GM12878 (cell line): ENCODE data around the gene SDK2. TPM values are rescaled to one million over a fixed set of nuclear protein-coding genes. Genes with fewer than 3 reads are reported as not detected.

Source experiments
- ATAC-seq: fragments of 200-7000 bp; cut with Tn5 transposase; 3 replicates; pipeline ENCODE4 v1.9.1; 2020; ENCODE audit warnings: mild to moderate bottlenecking, moderate library complexity
- BruUV-seq: library from RNA; stranded (reverse); fragments of 400-500 nt; replicated peaks from 2 replicates; lab custom pipeline; 2021; lab: Mats Ljungman, UMichigan
- CTCF ChIA-PET: fragments of 300-600 bp; sonication (Branson Sonifier 250); formaldehyde crosslinking; extraction: SDS; loops from one replicate; lab custom pipeline; 2021; ENCODE audit warnings: inconsistent platforms; lab: Yijun Ruan, JAX
- POLR2A ChIA-PET: fragments of 350-600 bp; formaldehyde crosslinking; extraction: SDS; loops from one replicate; lab custom pipeline; 2021; ENCODE audit warnings: inconsistent platforms; lab: Charles Lee
- RAD21 ChIA-PET: fragments of 300-600 bp; sonication (Branson Sonifier 250); formaldehyde crosslinking; loops from one replicate; lab custom pipeline; 2023; ENCODE audit warnings: antibody characterized with exemption; ENCODE audit not compliant: unreplicated experiment; lab: Charles Lee
- SMC1A ChIA-PET: fragments of 300-600 bp; sonication (Branson Sonifier 250); formaldehyde crosslinking; loops from one replicate; lab custom pipeline; 2023; ENCODE audit not compliant: unreplicated experiment, uncharacterized antibody; lab: Charles Lee
- DNase-seq: peaks from one replicate; pipeline ENCODE4 v3.0.0-alpha.2; 2011; ENCODE audit warnings: low read depth, low spot score
- FAIRE-seq: peaks from 3 replicates; lab custom pipeline; 2011; peaks lifted over from hg19 to GRCh38; lab: Jason Lieb, UNC
- H2AFZ ChIP-seq: 2 replicates; pipeline ENCODE4 v1.6.0; 2011; ENCODE audit warnings: low read depth, low read length, control low read depth; ENCODE audit not compliant: control insufficient read depth
- H3K27ac ChIP-seq: 2 replicates; pipeline ENCODE4 v1.5.1; 2011; ENCODE audit warnings: control low read depth; ENCODE audit not compliant: control insufficient read depth, insufficient read depth
- H3K27me3 ChIP-seq, 2 experiments: replicated peaks in 1 of 2; 2 replicates each; pipeline versions ENCODE4 v1.6.0 to v1.6.1; 2011; ENCODE audit warnings: low read length in 1 of 2; ENCODE audit not compliant: control insufficient read depth in 2 of 2, insufficient read depth in 2 of 2
- H3K36me3 ChIP-seq, 2 experiments: 2 replicates each; pipeline ENCODE4 v1.5.1; 2011; ENCODE audit warnings: low read length in 1 of 2; ENCODE audit not compliant: control insufficient read depth in 2 of 2, insufficient read depth in 2 of 2
- H3K4me1 ChIP-seq: 2 replicates; pipeline ENCODE4 v1.6.1; 2011; ENCODE audit warnings: mild to moderate bottlenecking, low read length, moderate library complexity, mixed read lengths; ENCODE audit not compliant: control insufficient read depth, insufficient read depth
- H3K4me2 ChIP-seq: 2 replicates; pipeline ENCODE4 v1.6.0; 2011; ENCODE audit warnings: control low read depth; ENCODE audit not compliant: control insufficient read depth, insufficient read depth
- H3K4me3 ChIP-seq: fragments of 200-600 bp; sonication (generic); 2 replicates; pipeline ENCODE4 v1.5.1; 2016
- H3K79me2 ChIP-seq: 2 replicates; pipeline ENCODE4 v1.6.0; 2011; ENCODE audit warnings: low read length; ENCODE audit not compliant: control insufficient read depth, insufficient read depth
- H3K9ac ChIP-seq: 2 replicates; pipeline ENCODE4 v1.8.0; 2011; ENCODE audit warnings: low read length, control low read depth, mixed read lengths; ENCODE audit not compliant: control insufficient read depth, insufficient read depth
- H3K9me3 ChIP-seq: replicated peaks from 3 replicates; pipeline ENCODE4 v1.5.1; 2011; ENCODE audit warnings: mild to moderate bottlenecking, low read length; ENCODE audit not compliant: control insufficient read depth, insufficient read depth
- H4K20me1 ChIP-seq: 2 replicates; pipeline ENCODE4 v1.6.0; 2011; ENCODE audit not compliant: control insufficient read depth, insufficient read depth
- BACH1 ChIP-seq: fragments of 450-650 bp; IDR thresholded peaks from 2 replicates; pipeline ENCODE4 v1.6.1; 2017; ENCODE audit warnings: mild to moderate bottlenecking, borderline replicate concordance
- CBFB ChIP-seq: IDR thresholded peaks from 2 replicates; pipeline ENCODE4 v1.6.1; 2016; ENCODE audit warnings: antibody characterized with exemption, low read depth
- EED ChIP-seq: sonication (generic); IDR thresholded peaks from 2 replicates; pipeline ENCODE4 v1.6.1; 2016; ENCODE audit warnings: antibody characterized with exemption, low read depth
- IKZF2 ChIP-seq, 2 experiments: fragments of 450-650 bp; IDR thresholded peaks; 2 replicates each; pipeline ENCODE4 v1.6.1; 2017; ENCODE audit warnings: mild to moderate bottlenecking in 2 of 2, moderate library complexity in 2 of 2
- MEF2B ChIP-seq: fragments of 450-650 bp; IDR thresholded peaks from 2 replicates; pipeline ENCODE4 v1.6.1; 2018; ENCODE audit warnings: mild to moderate bottlenecking, moderate library complexity; ENCODE audit not compliant: partially characterized antibody, poor library complexity, severe bottlenecking
- NR2C1 ChIP-seq: fragments of 450-650 bp; IDR thresholded peaks from 2 replicates; pipeline ENCODE4 v1.6.1; 2017; ENCODE audit warnings: antibody characterized with exemption, mild to moderate bottlenecking, moderate library complexity
- PML ChIP-seq: IDR thresholded peaks from 2 replicates; pipeline ENCODE4 v1.6.1; 2012; ENCODE audit warnings: low read length, inconsistent platforms
- ZNF274 ChIP-seq: IDR thresholded peaks from one replicate; pipeline ENCODE4 v1.8.0; 2011; ENCODE audit not compliant: insufficient read length, insufficient read depth
- WGBS: methylation state at CpG from one replicate; pipeline ENCODE4 v1.1.6; 2016; ENCODE audit warnings: low lambda C conversion rate; ENCODE audit not compliant: insufficient replicate concordance, insufficient coverage; ENCODE audit errors: missing lambda C conversion rate; 5-methylcytosine and 5-hydroxymethylcytosine counted together
- in situ Hi-C: fragments of 300-500 bp; cut with MboI; formaldehyde crosslinking; loops from 9 replicates; pipeline ENCODE4 v1.14.3; 2018; ENCODE audit warnings: mixed read lengths
- intact Hi-C: fragments of 100-400 bp; cut with micrococcal nuclease; formaldehyde crosslinking; loops from one replicate; pipeline ENCODE4 v1.14.2; 2022; ENCODE audit not compliant: unreplicated experiment
- polyA plus RNA-seq, 11 experiments: library from polyadenylated mRNA; depleted of rRNA in 4 of 11; unstranded in 6 of 11; stranded (reverse) in 5 of 11; fragments of >200 nt; fragmentation: Nextera tagmentation in 4 of 11; fragmentation: Illumina TruSeq in 1 of 11; extraction: Ambion mirVana in 4 of 11; extraction: Trizol in 1 of 11; gene quantifications; 1 replicate in 1 of 11; 2 replicates in 10 of 11; pipeline versions ENCODE4 v1.2.1 to v1.2.3, GENCODE V29; 2011 to 2016; ENCODE audit warnings: inconsistent platforms in 2 of 11, missing spikeins in 2 of 11, low read depth in 1 of 11
- total RNA-seq, 4 experiments: library from RNA; depleted of rRNA in 3 of 4; stranded (reverse); fragments of >200 nt in 3 of 4; fragmentation: Illumina TruSeq in 1 of 4; extraction: Trizol in 1 of 4; gene quantifications; 2 replicates each; pipeline versions ENCODE4 v1.2.1 to v1.2.3, GENCODE V29; 2013 to 2021

The SDK2 gene
- total and polyA plus RNA-seq, 10 of the 15 experiments (the other 5 are each of a cell fraction or from before 2014, with no cell fraction given) = 0.03 to 0.08 (median 0.03) TPM; not detected in 7

- intact Hi-C loops = no loop called here
- no peak overlapping the region for H3K9ac ChIP-seq
- in situ Hi-C loops = no loop called here
- DNase-seq (no peak), ATAC-seq (no peak), FAIRE-seq (no peak)
- no peak overlapping the region for H3K4me2 ChIP-seq
- POLR2A ChIA-PET = no interaction called here
- no peak for TF ChIP-seq BACH1
- TF ChIP-seq MEF2B = no peak
- TF ChIP-seq IKZF2 (IDR thresholded peaks at IDR 0.05) = no peak
- no peak for TF ChIP-seq NR2C1
- TF ChIP-seq CBFB = no peak
- TF ChIP-seq EED = no peak
- TF ChIP-seq ZNF274 = no peak
- SMC1A ChIA-PET = no interaction called here
- RAD21 ChIA-PET = no interaction called here
- H3K27me3 ChIP-seq = peaks cover 0 to 9% of the 10 kb centered on the region in 2 experiments; a peak in 2 of 4 replicates
- CTCF ChIA-PET = no interaction called here
- no peaks in the 10 kb centered on the region for H4K20me1 ChIP-seq
- H3K79me2 ChIP-seq = no peaks in the 10 kb centered on the region
- BruUV-seq = no TSS peak
- no peak overlapping the region for H2AFZ ChIP-seq
- H3K4me3 ChIP-seq = no peak overlapping the region
- H3K36me3 ChIP-seq = no peaks in the 10 kb centered on the region
- 29% methylated on average over 7 of the region's 7 CpGs for WGBS
- no peaks in the 10 kb centered on the region for H3K9me3 ChIP-seq
- H3K4me1 ChIP-seq = no peaks in the 10 kb centered on the region
- no peak overlapping the region for H3K27ac ChIP-seq
These were observed 117.3 kb downstream of the SDK2 start for GRCh38 chr17:73526952-73527351.

- H3K4me1 ChIP-seq = no peaks in the 10 kb centered on the region
- CTCF ChIA-PET = no interaction called here
- no peak for TF ChIP-seq PML
- ATAC-seq (no peak), FAIRE-seq (no peak), DNase-seq (no peak)
- no TSS peak for BruUV-seq
- RAD21 ChIA-PET = no interaction called here
- POLR2A ChIA-PET = no interaction called here
- in situ Hi-C loops = no loop called here
- no peaks in the 10 kb centered on the region for H3K9me3 ChIP-seq
- H3K36me3 ChIP-seq = no peaks in the 10 kb centered on the region
- H3K4me2 ChIP-seq = no peak overlapping the region
- SMC1A ChIA-PET = no interaction called here
- WGBS = 31% methylated on average over 14 of the region's 15 CpGs
- no peaks in the 10 kb centered on the region for H3K79me2 ChIP-seq
- H3K27me3 ChIP-seq = peaks cover 0 to 9% of the 10 kb centered on the region in 2 experiments; a peak in 2 of 4 replicates
- H3K9ac ChIP-seq = no peak overlapping the region
- no peak overlapping the region for H2AFZ ChIP-seq
- no peak overlapping the region for H3K27ac ChIP-seq
- no peaks in the 10 kb centered on the region for H4K20me1 ChIP-seq
- no peak overlapping the region for H3K4me3 ChIP-seq
- intact Hi-C loops = no loop called here
These were observed 119.1 kb downstream of the SDK2 start for GRCh38 chr17:73524941-73525679.
